Measurements from ENCODE around the gene ZNF598. TPM values are rescaled to one million over a fixed set of nuclear protein-coding genes. Genes with fewer than 3 reads are reported as not detected.
"Not testable (repeated sequence)": the region's sequence is repeated elsewhere in the genome, so short reads cannot be mapped to it uniquely, and the experiment has no call there.

The ZNF598 gene
- total RNA-seq, 4 donors from 2014 or later = 28.5 to 43.0 (median 34.6) TPM

- peak overlapping the region in 1 of 4 donors; percentile 12 for H3K27ac ChIP-seq
- no peaks in the 10 kb centered on the region for H3K27me3 ChIP-seq
- TF ChIP-seq EP300 (IDR thresholded peaks at IDR 0.05) (no peak), POLR2A (IDR thresholded peaks at IDR 0.05) (no peak), CTCF (IDR thresholded peaks at IDR 0.05) (no peak)
- WGBS, 2 donors (ENCODE audit: low coverage in 1 of 2) = 71 to 83% methylated on average over 1 to 3 of the region's 6 CpGs
- peaks cover 0 to 27% of the 10 kb centered on the region in 2 donors for H3K36me3 ChIP-seq
- no peak for ATAC-seq
- H3K4me3 ChIP-seq = no peak overlapping the region
- peaks cover 0 to 63% (median 26%) of the 10 kb centered on the region in 3 donors for H3K4me1 ChIP-seq
- H3K9me3 ChIP-seq = no peaks in the 10 kb centered on the region
These were observed 48.0 kb downstream of the ZNF598 start for GRCh38 chr16:1961651-1962067.

DNA sequence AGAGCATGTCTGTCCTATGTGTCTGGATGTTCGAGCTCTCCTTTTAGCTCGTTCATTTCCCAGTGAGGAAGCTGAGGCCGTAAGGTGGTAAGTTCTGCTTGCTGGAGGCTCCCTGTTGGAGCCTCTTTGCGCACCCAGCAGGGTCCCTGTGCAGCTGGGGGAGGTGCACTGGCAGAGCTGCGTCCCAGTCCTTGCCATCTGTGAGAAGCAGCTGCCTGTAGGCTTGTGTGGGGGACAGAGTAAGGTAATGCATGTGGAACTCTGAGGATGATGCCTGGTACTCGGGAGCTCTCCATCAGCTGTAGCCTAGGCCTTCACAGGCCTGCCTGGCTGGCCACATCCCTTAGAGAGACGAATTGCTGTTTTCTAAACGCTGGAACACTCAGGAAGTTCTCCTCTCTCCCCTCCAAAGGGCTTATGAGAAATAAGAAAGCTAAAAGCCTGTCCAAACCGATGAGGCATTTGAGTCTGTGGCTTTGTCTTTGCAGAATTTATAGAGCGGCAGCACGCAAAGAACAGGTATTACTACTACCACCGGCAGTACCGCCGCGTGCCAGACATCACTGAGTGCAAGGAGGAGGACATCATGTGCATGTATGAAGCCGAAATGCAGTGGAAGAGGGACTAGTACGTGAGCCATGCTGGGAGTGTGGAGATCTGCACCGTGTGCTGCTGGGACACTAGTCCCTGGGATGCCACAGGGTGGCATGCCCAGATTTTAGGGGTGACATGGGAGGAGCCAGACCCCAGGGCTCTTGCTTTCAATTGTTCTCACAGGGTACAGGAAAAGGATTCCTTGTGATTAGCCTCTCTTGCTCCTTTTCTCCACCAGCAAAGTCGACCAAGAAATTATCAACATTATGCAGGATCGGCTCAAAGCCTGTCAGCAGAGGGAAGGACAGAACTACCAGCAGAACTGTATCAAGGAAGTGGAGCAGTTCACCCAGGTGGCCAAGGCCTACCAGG lies 48.7 kb downstream of the ZNF598 start:
- Histone ChIP-seq H3K36me3 (peaks cover 0 to 27% of the 10 kb centered on the region in 2 donors), H3K4me1 (peaks cover 0 to 59% (median 25%) of the 10 kb centered on the region in 3 donors), H3K27me3 (no peaks in the 10 kb centered on the region), H3K9me3 (no peaks in the 10 kb centered on the region), H3K27ac (peak overlapping the region in 3 of 4 donors; percentile 12 to 91 (median 86)), H3K4me3 (peak overlapping the region in 1 of 2 donors; percentile 64)
- TF ChIP-seq POLR2AphosphoS5 (IDR thresholded peaks at IDR 0.05) (peak; percentile 17), EP300 (IDR thresholded peaks at IDR 0.05) (no peak)
- no peak for ATAC-seq
- WGBS, 2 donors (ENCODE audit: low coverage in 1 of 2) = 33 to 42% methylated on average over 4 to 5 of the region's 20 CpGs

DNA sequence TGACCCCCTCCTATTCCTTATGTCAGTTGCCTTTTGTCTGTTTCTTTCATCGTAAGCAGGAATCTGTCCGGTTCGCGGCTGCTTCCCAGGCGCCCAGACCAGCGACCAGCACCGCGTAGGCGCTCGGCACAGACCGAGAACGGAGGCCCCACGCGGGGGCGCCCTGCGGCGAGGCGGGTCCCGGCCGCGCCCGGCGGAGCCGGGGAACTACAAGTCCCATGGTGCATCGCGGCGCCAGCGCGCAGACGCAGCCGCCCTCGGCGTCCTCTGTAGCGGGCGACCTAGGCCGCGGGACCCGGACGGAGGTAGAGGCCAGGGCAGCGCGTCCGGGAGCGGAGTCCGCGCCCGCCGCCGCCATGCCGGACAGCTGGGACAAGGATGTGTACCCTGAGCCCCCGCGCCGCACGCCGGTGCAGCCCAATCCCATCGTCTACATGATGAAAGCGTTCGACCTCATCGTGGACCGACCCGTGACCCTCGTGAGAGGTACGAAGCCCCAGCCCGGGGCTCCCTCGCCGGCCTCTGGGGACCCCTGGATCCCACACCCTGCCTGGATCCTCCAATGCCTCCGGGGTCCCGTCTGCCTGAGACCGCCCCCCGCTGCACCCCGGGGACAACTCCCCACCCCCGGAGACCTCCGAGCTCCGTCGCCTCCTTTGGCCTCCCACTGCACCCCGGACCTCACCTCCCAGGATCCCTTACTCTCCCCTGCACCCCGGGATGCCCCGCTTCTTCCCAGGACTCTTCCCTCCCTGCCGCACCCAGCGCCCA lies 50.2 kb downstream of the ZNF598 start, which contains the start of gene NDUFB10:
NDUFB10 (plus strand) TSS at position 270 of the 771 bp plus-strand sequence; CDS start at position 357, 87 bp downstream.
- H3K9me3 ChIP-seq = no peaks in the 10 kb centered on the region
- H3K27me3 ChIP-seq = no peaks in the 10 kb centered on the region
- peak; percentile 97 for ATAC-seq
- H3K4me1 ChIP-seq = peaks cover 0 to 49% (median 19%) of the 10 kb centered on the region in 3 donors
- no peak for TF ChIP-seq EP300 (IDR thresholded peaks at IDR 0.05)
- TF ChIP-seq POLR2AphosphoS5 (IDR thresholded peaks at IDR 0.05) = peak; percentile 84
- peak; percentile 81 to 86 for TF ChIP-seq POLR2A (IDR thresholded peaks at IDR 0.05)
- peak in 3 of 4 experiments; percentile 64 to 84 (median 79) for TF ChIP-seq CTCF (IDR thresholded peaks at IDR 0.05)
- peaks cover 0 to 27% of the 10 kb centered on the region in 2 donors for H3K36me3 ChIP-seq
- 0 to 2% methylated on average over 5 to 19 of the region's 79 CpGs for WGBS, 2 donors (ENCODE audit: low coverage in 1 of 2)
- H3K27ac ChIP-seq = peak within 1 kb of the TSS; percentile 78 to 91 (median 88)
- H3K4me3 ChIP-seq = peak within 1 kb of the TSS; percentile 64 to 79

DNA sequence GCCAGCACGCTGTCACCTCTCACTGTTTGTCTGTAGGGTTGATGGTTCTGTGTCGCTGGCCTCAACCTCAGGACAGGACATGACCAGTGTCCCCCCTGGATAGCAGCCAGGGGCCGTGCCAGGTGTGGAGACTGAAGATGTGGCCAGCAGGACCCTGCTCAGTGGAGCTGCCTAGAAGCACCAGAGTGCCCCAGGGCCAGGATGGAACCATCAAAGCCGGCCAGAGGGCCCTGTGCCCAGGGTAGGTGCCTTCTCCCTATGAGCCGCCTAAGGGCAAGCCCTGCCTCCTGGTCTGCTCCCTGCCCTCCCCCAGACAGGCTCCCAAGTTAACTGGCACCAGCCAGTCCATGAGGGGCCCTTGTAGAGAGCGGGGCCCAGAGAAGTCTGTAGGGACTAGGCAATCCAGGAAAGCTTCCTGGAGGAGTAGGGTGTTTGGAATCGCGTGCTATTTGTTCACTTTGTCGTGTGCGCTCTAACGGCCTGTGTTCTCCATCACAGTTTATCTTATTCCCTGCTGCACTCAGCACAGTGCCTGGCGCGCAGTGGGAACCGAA lies 50.8 kb downstream of the ZNF598 start:
- Histone ChIP-seq H3K4me3 (peak overlapping the region in 1 of 2 donors; percentile 64), H3K4me1 (peaks cover 0 to 42% (median 18%) of the 10 kb centered on the region in 3 donors)
- ATAC-seq = no peak

GRCh38 chr16:1958143-1958491 lies 51.5 kb downstream of the ZNF598 start:
- not testable (repeated sequence) for H3K9me3 ChIP-seq, H3K27me3 ChIP-seq, H3K27ac ChIP-seq, ATAC-seq, H3K4me3 ChIP-seq
- Histone ChIP-seq H3K36me3 (peaks cover 0 to 25% of the 10 kb centered on the region in 2 donors), H3K4me1 (peaks cover 0 to 35% (median 15%) of the 10 kb centered on the region in 3 donors)
- no CpG with 5 or more reads among the region's 30 CpGs for WGBS, 2 donors (ENCODE audit: low coverage in 1 of 2)

More for the DNA sequence above, 50.8 kb downstream of the ZNF598 start:
- 16% methylated on average over 7 of the region's 14 CpGs; no CpG with 5 or more reads in 1 of the 2 donors for WGBS, 2 donors (ENCODE audit: low coverage in 1 of 2)
- H3K27me3 ChIP-seq = no peaks in the 10 kb centered on the region
- peak overlapping the region; percentile 78 to 91 (median 88) for H3K27ac ChIP-seq
- TF ChIP-seq CTCF (IDR thresholded peaks at IDR 0.05) = no peak
- no peak for TF ChIP-seq EP300 (IDR thresholded peaks at IDR 0.05)
- H3K9me3 ChIP-seq = no peaks in the 10 kb centered on the region
- peaks cover 0 to 27% of the 10 kb centered on the region in 2 donors for H3K36me3 ChIP-seq

DNA sequence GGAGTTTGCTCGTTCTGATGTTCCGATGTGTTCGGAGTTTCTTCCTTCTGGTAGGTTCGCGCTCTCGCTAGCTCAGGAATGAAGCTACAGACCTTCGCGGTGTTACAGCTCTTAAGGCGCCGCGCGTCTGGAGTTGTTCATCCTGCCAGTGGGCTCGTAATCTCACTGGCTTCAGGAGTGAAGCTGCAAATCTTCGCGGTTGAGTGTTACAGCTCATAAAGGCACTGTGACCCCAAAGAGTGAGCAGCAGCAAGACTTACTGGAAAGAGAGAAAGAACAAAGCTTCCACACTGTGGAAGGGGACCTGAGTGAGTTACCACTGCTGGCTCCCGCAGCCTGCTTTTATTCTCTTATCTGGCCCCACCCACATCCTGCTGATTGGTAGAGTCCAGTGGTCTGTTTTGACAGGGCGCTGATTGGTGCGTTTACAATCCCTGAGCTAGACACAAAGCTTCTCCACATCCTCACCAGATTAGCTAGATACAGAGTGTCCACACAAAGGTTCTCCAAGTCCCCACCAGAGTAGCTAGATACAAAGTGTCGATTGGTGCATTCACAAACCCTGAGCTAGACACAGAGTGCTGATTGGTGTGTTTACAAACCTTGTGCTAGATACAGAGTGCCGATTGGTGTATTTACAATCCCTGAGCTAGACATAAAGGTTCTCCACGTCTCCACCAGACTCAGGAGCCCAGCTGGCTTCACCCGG lies 52.0 kb downstream of the ZNF598 start:
- not testable (repeated sequence) for H3K27ac ChIP-seq, H3K9me3 ChIP-seq, H3K4me3 ChIP-seq, ATAC-seq, H3K27me3 ChIP-seq
- WGBS, 2 donors (ENCODE audit: low coverage in 1 of 2) = 86 to 88% methylated on average over 9 of the region's 22 CpGs
- peaks cover 0 to 20% of the 10 kb centered on the region in 2 donors for H3K36me3 ChIP-seq
- peaks cover 0 to 32% (median 13%) of the 10 kb centered on the region in 3 donors for H3K4me1 ChIP-seq
